K562 (cell line): ENCODE results near the gene ATL2.

Experiments used
- ARID2 ChIP-seq: fragments of 450-650 bp; IDR thresholded peaks from 2 replicates; pipeline ENCODE4 v1.6.1; 2017; ENCODE audit warnings: antibody characterized with exemption, mild to moderate bottlenecking
- BHLHE40 ChIP-seq: IDR thresholded peaks from 2 replicates; pipeline ENCODE4 v1.6.1; 2011; ENCODE audit warnings: low read length, improper control_type of control experiment
- CTCF ChIP-seq, 3 experiments: IDR thresholded peaks in 2 of 3; conservative IDR thresholded peaks in 1 of 3; 2 replicates each; pipeline ENCODE4 v1.5.1; 2011 to 2012; ENCODE audit warnings: low read length in 3 of 3, mild to moderate bottlenecking in 3 of 3, control low read depth in 2 of 3, improper control_type of control experiment in 1 of 3, inconsistent platforms in 1 of 3, low read depth in 1 of 3, mixed read lengths in 1 of 3, moderate library complexity in 1 of 3; ENCODE audit not compliant: insufficient read depth in 2 of 3
- NR2C2 ChIP-seq, 2 experiments: fragments of 200-800 bp in 1 of 2; sonication (Bioruptor generic) in 1 of 2; sonication (generic) in 1 of 2; formaldehyde crosslinking in 1 of 2; IDR thresholded peaks; 2 replicates each; pipeline versions ENCODE4 v1.6.1 to v1.8.0; 2016 to 2022; ENCODE audit warnings: mild to moderate bottlenecking in 1 of 2, missing compliant biosample characterization in 1 of 2, missing genetic modification characterization in 1 of 2, missing genetic modification reagents in 1 of 2

- TF ChIP-seq CTCF (IDR thresholded peaks at IDR 0.05 in 2 of 3, conservative IDR thresholded peaks at IDR 0.05 in 1 of 3; ENCODE audit: insufficient read depth in 2 of 3, low read depth in 1 of 3, low read length in 3 of 3): no peak
- TF ChIP-seq BHLHE40: no peak
- no peak for TF ChIP-seq NR2C2 (CRISPR knock-in tag; IDR thresholded peaks at IDR 0.05)
- TF ChIP-seq NR2C2 (tag; IDR thresholded peaks at IDR 0.05): no peak
- no peak for TF ChIP-seq ARID2
Measured at GRCh38 chr2:38262069-38262871, 114.8 kb downstream of the ATL2 start.
